Hepatocyte (in vitro differentiated cells): ENCODE measurements around the gene SPSB1. TPM values are rescaled to one million over a fixed set of nuclear protein-coding genes. Genes with fewer than 3 reads are reported as not detected.

Experiments used
- DNase-seq: peaks from one replicate; pipeline ENCODE4 v3.0.0-alpha.2; 2016; ENCODE audit warnings: low spot score
- H2AFZ ChIP-seq: fragments of 200-600 bp; sonication (generic); 2 replicates; pipeline ENCODE4 v1.6.0; 2016; ENCODE audit warnings: antibody characterized with exemption, mild to moderate bottlenecking
- H3K27ac ChIP-seq: fragments of 200-600 bp; sonication (generic); 2 replicates; pipeline ENCODE4 v1.5.1; 2016; ENCODE audit warnings: mild to moderate bottlenecking
- H3K27me3 ChIP-seq: fragments of 200-600 bp; sonication (generic); 2 replicates; pipeline ENCODE4 v1.6.1; 2016
- H3K36me3 ChIP-seq: fragments of 200-600 bp; sonication (generic); replicated peaks from 2 replicates; pipeline ENCODE4 v1.5.1; 2016; ENCODE audit warnings: low read depth; ENCODE audit not compliant: insufficient read depth
- H3K4me1 ChIP-seq: fragments of 200-600 bp; sonication (generic); 2 replicates; pipeline ENCODE4 v1.5.1; 2016; ENCODE audit warnings: mild to moderate bottlenecking, moderate library complexity; ENCODE audit not compliant: insufficient read depth
- H3K4me2 ChIP-seq: fragments of 200-600 bp; sonication (generic); 2 replicates; pipeline ENCODE4 v1.6.0; 2016
- H3K4me3 ChIP-seq: fragments of 200-600 bp; sonication (generic); 2 replicates; pipeline ENCODE4 v1.5.1; 2016; ENCODE audit warnings: mild to moderate bottlenecking
- H3K79me2 ChIP-seq: fragments of 200-600 bp; sonication (generic); 2 replicates; pipeline ENCODE4 v1.6.0; 2017; ENCODE audit warnings: mild to moderate bottlenecking
- H3K9me2 ChIP-seq: fragments of 200-600 bp; sonication (generic); replicated peaks from 2 replicates; pipeline ENCODE4 v1.6.0; 2017; ENCODE audit warnings: mild to moderate bottlenecking; ENCODE audit not compliant: insufficient read depth
- H3K9me3 ChIP-seq: fragments of 200-600 bp; sonication (generic); 2 replicates; pipeline ENCODE4 v1.5.1; 2016; ENCODE audit warnings: low read depth, mild to moderate bottlenecking
- H4K20me1 ChIP-seq: fragments of 200-600 bp; sonication (generic); 2 replicates; pipeline ENCODE4 v1.6.0; 2016; ENCODE audit warnings: mild to moderate bottlenecking; ENCODE audit not compliant: insufficient read depth, poor library complexity, severe bottlenecking
- CTCF ChIP-seq: fragments of 200-600 bp; sonication (generic); IDR thresholded peaks from 2 replicates; pipeline ENCODE4 v1.5.1; 2016; ENCODE audit warnings: antibody characterized with exemption, mild to moderate bottlenecking; ENCODE audit not compliant: poor library complexity
- EZH2 ChIP-seq: fragments of 200-600 bp; sonication (generic); IDR thresholded peaks from 2 replicates; pipeline ENCODE4 v1.6.1; 2016; ENCODE audit warnings: antibody characterized with exemption, mild to moderate bottlenecking, borderline replicate concordance
- EZH2phosphoT487 ChIP-seq: fragments of 200-600 bp; sonication (generic); IDR thresholded peaks from one replicate; pipeline ENCODE4 v1.6.1; 2018; ENCODE audit warnings: antibody characterized with exemption, mild to moderate bottlenecking, low read depth, moderate library complexity; ENCODE audit not compliant: unreplicated experiment, severe bottlenecking
- WGBS: methylation state at CpG from one replicate; pipeline ENCODE4 v1.1.6; 2016; ENCODE audit warnings: low lambda C conversion rate; ENCODE audit errors: missing lambda C conversion rate; 5-methylcytosine and 5-hydroxymethylcytosine counted together
- polyA plus RNA-seq: library from polyadenylated mRNA; unstranded; fragments of >200 nt; fragmentation: Nextera tagmentation; extraction: Ambion mirVana; gene quantifications from 2 replicates; pipeline ENCODE4 v1.2.1, GENCODE V29; 2016
- total RNA-seq: library from RNA; depleted of rRNA; stranded (reverse); fragments of >200 nt; gene quantifications from 2 replicates; pipeline ENCODE4 v1.2.3, GENCODE V29; 2014

The SPSB1 gene
- total and polyA plus RNA-seq, 2 experiments from 2014 or later, result 61.3 to 102 TPM

- peaks cover 17% of the 10 kb centered on the region for H3K4me1 ChIP-seq
- H3K36me3 ChIP-seq, result no peaks in the 10 kb centered on the region
- H3K79me2 ChIP-seq, result no peaks in the 10 kb centered on the region
- no peak overlapping the region for H2AFZ ChIP-seq
- TF ChIP-seq EZH2phosphoT487 (no peak), EZH2 (no peak), CTCF (no peak)
- H3K4me2 ChIP-seq, result no peak overlapping the region
- no peaks in the 10 kb centered on the region for H3K27me3 ChIP-seq
- H3K9me3 ChIP-seq, result no peaks in the 10 kb centered on the region
- 62% methylated on average over 7 of the region's 7 CpGs for WGBS
- no peak overlapping the region for H3K27ac ChIP-seq
- no peak for DNase-seq
- no peaks in the 10 kb centered on the region for H3K9me2 ChIP-seq
- H3K4me3 ChIP-seq, result no peak overlapping the region
- no peaks in the 10 kb centered on the region for H4K20me1 ChIP-seq
Observed at GRCh38 chr1:9406111-9406510, 113.4 kb downstream of the SPSB1 start.

- H3K9me2 ChIP-seq, result no peaks in the 10 kb centered on the region
- no peak for TF ChIP-seq EZH2phosphoT487
- TF ChIP-seq CTCF, result no peak
- TF ChIP-seq EZH2, result no peak
- no peak overlapping the region for H2AFZ ChIP-seq
- no peaks in the 10 kb centered on the region for H3K9me3 ChIP-seq
- no peaks in the 10 kb centered on the region for H4K20me1 ChIP-seq
- peak overlapping the region; percentile 56 for H3K27ac ChIP-seq
- peak; percentile 58 for DNase-seq
- no peaks in the 10 kb centered on the region for H3K79me2 ChIP-seq
- H3K4me1 ChIP-seq, result peaks cover 21% of the 10 kb centered on the region
- H3K36me3 ChIP-seq, result no peaks in the 10 kb centered on the region
- no peak overlapping the region for H3K4me2 ChIP-seq
- no peak overlapping the region for H3K4me3 ChIP-seq
- 41% methylated on average over 6 of the region's 7 CpGs for WGBS
- H3K27me3 ChIP-seq, result no peaks in the 10 kb centered on the region
Observed at GRCh38 chr1:9410737-9411297, 118.1 kb downstream of the SPSB1 start.

- Histone ChIP-seq H3K9me2 (no peaks in the 10 kb centered on the region), H3K79me2 (no peaks in the 10 kb centered on the region), H3K9me3 (no peaks in the 10 kb centered on the region), H3K36me3 (no peaks in the 10 kb centered on the region), H3K4me1 (peaks cover 21% of the 10 kb centered on the region), H3K27ac (peak overlapping the region; percentile 81), H3K27me3 (no peaks in the 10 kb centered on the region), H4K20me1 (no peaks in the 10 kb centered on the region), H2AFZ (no peak overlapping the region), H3K4me2 (peak overlapping the region; percentile 30), H3K4me3 (no peak overlapping the region)
- WGBS, result 41% methylated on average over 17 of the region's 17 CpGs
- TF ChIP-seq CTCF (no peak), EZH2phosphoT487 (no peak), EZH2 (no peak)
- DNase-seq, result peak; percentile 88
Observed at GRCh38 chr1:9413071-9413876, 120.6 kb downstream of the SPSB1 start.
